PC-9 (cell line): ENCODE measurements around the gene ANXA9.
A peak's percentile ranks its signal among the peaks of the same experiment; 100 is the strongest.

Experiments
- EZH2 ChIP-seq: fragments of 200-600 bp; sonication (generic); IDR thresholded peaks from 2 replicates; pipeline ENCODE4 v1.8.0; 2017; ENCODE audit warnings: antibody characterized with exemption, low read depth
- TF ChIP-seq, protein P1 (sequence below): fragments of 200-600 bp; sonication (generic); conservative IDR thresholded peaks from 2 replicates; pipeline ENCODE4 v1.6.1; 2017; ENCODE audit warnings: mixed run types, antibody characterized with exemption, mild to moderate bottlenecking, moderate library complexity

DNA sequence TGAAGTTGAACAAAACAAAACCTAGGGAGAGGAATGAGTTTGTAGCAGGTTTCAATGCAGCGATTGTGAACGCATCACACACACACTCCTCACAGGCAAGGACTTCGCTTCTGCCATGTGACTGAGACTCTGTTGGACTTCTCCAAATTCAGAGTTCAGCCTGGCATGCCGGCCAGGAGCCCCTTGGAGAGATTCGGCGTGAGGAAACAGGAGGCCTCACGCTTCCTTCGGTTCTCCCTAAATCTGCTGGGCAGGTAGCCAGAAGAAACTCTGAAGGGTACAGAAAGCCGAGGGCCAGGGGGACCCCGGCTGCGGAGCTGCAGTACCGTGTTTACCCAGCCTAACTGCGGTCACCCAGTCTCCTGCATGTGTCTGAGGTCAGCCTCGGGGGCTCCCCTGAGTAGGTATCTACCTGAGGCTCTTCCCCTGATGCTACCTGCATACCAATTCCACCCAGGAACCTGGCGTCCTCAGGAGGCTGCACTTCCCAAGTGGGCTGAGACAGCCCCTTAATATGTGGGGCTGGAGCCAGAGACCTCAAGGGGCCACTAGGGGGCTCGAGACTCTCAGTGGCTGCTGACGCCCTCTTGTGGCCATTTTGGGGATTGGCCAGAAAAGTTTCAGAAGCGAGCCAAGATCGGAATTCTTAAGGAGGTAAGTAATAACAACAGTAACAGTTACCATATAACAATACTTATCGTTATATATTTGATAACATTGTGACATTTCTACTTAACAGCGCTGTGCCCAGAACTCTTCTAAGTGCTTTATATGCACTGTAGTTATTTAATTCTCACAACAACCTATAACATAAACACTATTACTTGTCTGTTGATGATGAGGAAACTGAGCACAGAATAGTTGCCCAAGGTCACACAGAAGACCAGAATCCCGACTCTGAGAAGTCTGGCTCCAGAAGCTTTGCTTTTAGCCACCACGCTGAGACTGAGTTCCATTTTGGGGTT lies 2.7 kb upstream of the ANXA9 start:
- TF ChIP-seq, protein P1, sequence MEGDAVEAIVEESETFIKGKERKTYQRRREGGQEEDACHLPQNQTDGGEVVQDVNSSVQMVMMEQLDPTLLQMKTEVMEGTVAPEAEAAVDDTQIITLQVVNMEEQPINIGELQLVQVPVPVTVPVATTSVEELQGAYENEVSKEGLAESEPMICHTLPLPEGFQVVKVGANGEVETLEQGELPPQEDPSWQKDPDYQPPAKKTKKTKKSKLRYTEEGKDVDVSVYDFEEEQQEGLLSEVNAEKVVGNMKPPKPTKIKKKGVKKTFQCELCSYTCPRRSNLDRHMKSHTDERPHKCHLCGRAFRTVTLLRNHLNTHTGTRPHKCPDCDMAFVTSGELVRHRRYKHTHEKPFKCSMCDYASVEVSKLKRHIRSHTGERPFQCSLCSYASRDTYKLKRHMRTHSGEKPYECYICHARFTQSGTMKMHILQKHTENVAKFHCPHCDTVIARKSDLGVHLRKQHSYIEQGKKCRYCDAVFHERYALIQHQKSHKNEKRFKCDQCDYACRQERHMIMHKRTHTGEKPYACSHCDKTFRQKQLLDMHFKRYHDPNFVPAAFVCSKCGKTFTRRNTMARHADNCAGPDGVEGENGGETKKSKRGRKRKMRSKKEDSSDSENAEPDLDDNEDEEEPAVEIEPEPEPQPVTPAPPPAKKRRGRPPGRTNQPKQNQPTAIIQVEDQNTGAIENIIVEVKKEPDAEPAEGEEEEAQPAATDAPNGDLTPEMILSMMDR, result peak; percentile 99
- no peak for TF ChIP-seq EZH2
